GM23338 (cell line): ENCODE data around the gene ESRP2. TPM values are rescaled to one million over a fixed set of nuclear protein-coding genes. Genes with fewer than 3 reads are reported as not detected.

Source experiments
- ATAC-seq: fragments of 200-7000 bp; cut with Tn5 transposase; 3 replicates; pipeline ENCODE4 v1.9.1; 2020
- DNase-seq: peaks from one replicate; pipeline ENCODE4 v3.0.0-alpha.2; 2015; ENCODE audit warnings: low spot score
- H2AFZ ChIP-seq: fragments of 200-600 bp; sonication (generic); 2 replicates; pipeline ENCODE4 v1.8.0; 2016; ENCODE audit warnings: antibody characterized with exemption, mild to moderate bottlenecking, moderate library complexity
- H3F3A ChIP-seq: fragments of 200-600 bp; sonication (generic); replicated peaks from 2 replicates; pipeline ENCODE4 v1.8.0; 2017; ENCODE audit warnings: antibody characterized with exemption, mixed run types, low read depth
- H3K27ac ChIP-seq: fragments of 200-600 bp; sonication (generic); 2 replicates; pipeline ENCODE4 v1.6.1; 2016; ENCODE audit warnings: low read depth
- H3K27me3 ChIP-seq: fragments of 200-600 bp; sonication (generic); 2 replicates; pipeline ENCODE4 v1.8.0; 2016; ENCODE audit warnings: mild to moderate bottlenecking, mixed run types, moderate library complexity; ENCODE audit not compliant: insufficient read depth
- H3K36me3 ChIP-seq: fragments of 200-600 bp; sonication (generic); 2 replicates; pipeline ENCODE4 v1.8.0; 2016; ENCODE audit warnings: mild to moderate bottlenecking; ENCODE audit not compliant: insufficient read depth
- H3K4me1 ChIP-seq: fragments of 200-600 bp; sonication (generic); 2 replicates; pipeline ENCODE4 v1.8.0; 2016; ENCODE audit warnings: mild to moderate bottlenecking, moderate library complexity; ENCODE audit not compliant: insufficient read depth
- H3K4me2 ChIP-seq: fragments of 200-600 bp; sonication (generic); 2 replicates; pipeline ENCODE4 v1.7.1; 2017; ENCODE audit warnings: mixed run types
- H3K4me3 ChIP-seq: fragments of 200-600 bp; sonication (generic); 2 replicates; pipeline ENCODE4 v1.6.1; 2016; ENCODE audit warnings: mixed run types
- H3K79me2 ChIP-seq: fragments of 200-600 bp; sonication (generic); replicated peaks from 2 replicates; pipeline ENCODE4 v1.8.0; 2017; ENCODE audit warnings: mild to moderate bottlenecking; ENCODE audit not compliant: insufficient read depth
- H3K9me2 ChIP-seq: fragments of 200-600 bp; sonication (generic); 2 replicates; pipeline ENCODE4 v1.8.0; 2017; ENCODE audit not compliant: insufficient read depth
- H4K20me1 ChIP-seq: fragments of 200-600 bp; sonication (generic); replicated peaks from 2 replicates; pipeline ENCODE4 v1.8.0; 2017; ENCODE audit warnings: mild to moderate bottlenecking; ENCODE audit not compliant: insufficient read depth
- H3K27ac Mint-ChIP-seq: 2 replicates; pipeline ENCODE4 v1.8.0; 2020; ENCODE audit warnings: inconsistent platforms, mild to moderate bottlenecking, moderate library complexity, mixed read lengths
- H3K27me3 Mint-ChIP-seq: 3 replicates; pipeline ENCODE4 v1.8.0; 2022; ENCODE audit warnings: low read depth, mild to moderate bottlenecking, moderate library complexity, mixed read lengths, inconsistent platforms; ENCODE audit not compliant: insufficient read depth, poor library complexity
- H3K36me3 Mint-ChIP-seq: 3 replicates; pipeline ENCODE4 v1.8.0; 2021; ENCODE audit warnings: low read depth, mild to moderate bottlenecking, inconsistent platforms, moderate library complexity, mixed read lengths
- H3K4me1 Mint-ChIP-seq: 3 replicates; pipeline ENCODE4 v1.8.0; 2020; ENCODE audit warnings: mild to moderate bottlenecking, inconsistent platforms, mixed read lengths
- H3K4me3 Mint-ChIP-seq: 3 replicates; pipeline ENCODE4 v1.8.0; 2021; ENCODE audit warnings: moderate library complexity, mild to moderate bottlenecking, inconsistent platforms, mixed read lengths
- H3K9me3 Mint-ChIP-seq: 3 replicates; pipeline ENCODE4 v1.8.0; 2020; ENCODE audit warnings: moderate library complexity, mild to moderate bottlenecking, inconsistent platforms, mixed read lengths
- CREB1 ChIP-seq: fragments of 250-450 bp; sonication (Bioruptor Pico); IDR thresholded peaks from 2 replicates; pipeline ENCODE4 v1.5.0; 2020; ENCODE audit warnings: low read depth, mild to moderate bottlenecking, moderate library complexity
- CTCF ChIP-seq, 2 experiments: fragments of 200-600 bp in 1 of 2; sonication (generic) in 1 of 2; conservative IDR thresholded peaks; 2 replicates each; pipeline versions ENCODE4 v1.5.1 to v1.6.1; 2016 to 2017; ENCODE audit warnings: antibody characterized with exemption in 2 of 2, low read depth in 2 of 2, mild to moderate bottlenecking in 2 of 2, moderate library complexity in 1 of 2
- ETS1 ChIP-seq: IDR thresholded peaks from 2 replicates; pipeline ENCODE4 v1.6.1; 2016; ENCODE audit warnings: antibody characterized with exemption
- EZH2 ChIP-seq: fragments of 200-600 bp; sonication (generic); IDR thresholded peaks from one replicate; pipeline ENCODE4 v1.8.0; 2017; ENCODE audit warnings: antibody characterized with exemption, mild to moderate bottlenecking, low read depth; ENCODE audit not compliant: unreplicated experiment
- EZH2phosphoT487 ChIP-seq: fragments of 200-600 bp; sonication (generic); IDR thresholded peaks from one replicate; pipeline ENCODE4 v1.8.1; 2018; ENCODE audit warnings: antibody characterized with exemption; ENCODE audit not compliant: unreplicated experiment
- JUNB ChIP-seq: IDR thresholded peaks from one replicate; pipeline ENCODE4 v1.6.1; 2016; ENCODE audit warnings: antibody characterized with exemption; ENCODE audit not compliant: unreplicated experiment
- POLR2AphosphoS5 ChIP-seq: IDR thresholded peaks from 2 replicates; pipeline ENCODE4 v1.6.1; 2016; ENCODE audit warnings: antibody characterized with exemption, low read depth
- REST ChIP-seq: IDR thresholded peaks from one replicate; pipeline ENCODE4 v1.6.1; 2018; ENCODE audit warnings: antibody characterized with exemption; ENCODE audit not compliant: unreplicated experiment
- ZNF331 ChIP-seq: fragments of 250-450 bp; sonication (Bioruptor Pico); IDR thresholded peaks from 2 replicates; pipeline ENCODE4 v1.5.0; 2020; ENCODE audit warnings: low read depth, mild to moderate bottlenecking, moderate library complexity
- ZNF462 ChIP-seq: fragments of 250-450 bp; sonication (Bioruptor Pico); IDR thresholded peaks from 2 replicates; pipeline ENCODE4 v1.5.0; 2020; ENCODE audit warnings: mild to moderate bottlenecking, moderate library complexity
- polyA plus RNA-seq: library from polyadenylated mRNA; unstranded; fragments of >200 nt; fragmentation: Nextera tagmentation; extraction: Ambion mirVana; gene quantifications from 2 replicates; pipeline ENCODE4 v1.2.1, GENCODE V29; 2016
- total RNA-seq: library from RNA; depleted of rRNA; stranded (reverse); fragments of >200 nt; shearing (Covaris generic); gene quantifications from 2 replicates; pipeline ENCODE4 v1.2.3, GENCODE V29; 2014

Gene ESRP2
- total and polyA plus RNA-seq, 2 experiments from 2014 or later = 16.2 to 44.0 TPM

- TF ChIP-seq REST = no peak
- TF ChIP-seq CREB1 (CRISPR knock-in tag) = no peak
- no peak for TF ChIP-seq EZH2phosphoT487
- TF ChIP-seq ETS1 = no peak
Observed at GRCh38 chr16:68272507-68273209, 36.7 kb upstream of the ESRP2 start (continued).

GRCh38 chr16:68270353-68270752 lies 34.4 kb upstream of the ESRP2 start:
- H3K4me1 Mint-ChIP-seq = peaks cover 26% of the 10 kb centered on the region
- Histone ChIP-seq H3F3A (peaks cover 5% of the 10 kb centered on the region), H2AFZ (no peak overlapping the region), H3K4me2 (no peak overlapping the region), H3K79me2 (peaks cover 74% of the 10 kb centered on the region), H3K27me3 (peaks cover 5% of the 10 kb centered on the region; the same call in 1 of the 2 replicates), H3K4me3 (no peak overlapping the region), H3K9me2 (no peaks in the 10 kb centered on the region), H4K20me1 (peaks cover 13% of the 10 kb centered on the region), H3K27ac (no peak overlapping the region), H3K4me1 (peaks cover 20% of the 10 kb centered on the region), H3K36me3 (no peaks in the 10 kb centered on the region)
- peaks cover 7% of the 10 kb centered on the region for H3K27me3 Mint-ChIP-seq
- H3K9me3 Mint-ChIP-seq = no peaks in the 10 kb centered on the region
- no peak overlapping the region for H3K4me3 Mint-ChIP-seq
- ATAC-seq (no peak), DNase-seq (no peak)
- H3K36me3 Mint-ChIP-seq = peaks cover 22% of the 10 kb centered on the region; the same call in 2 of the 3 replicates
- H3K27ac Mint-ChIP-seq = no peak overlapping the region
- TF ChIP-seq JUNB (no peak), ETS1 (no peak), EZH2 (no peak), ZNF331 (CRISPR knock-in tag) (no peak), POLR2AphosphoS5 (no peak), CTCF (conservative IDR thresholded peaks at IDR 0.05; ENCODE audit: low read depth in 2 of 2) (no peak), EZH2phosphoT487 (no peak), ZNF462 (no peak)
